HEK293 (cell line): Measurements from ENCODE around the gene TNN.

Experiments
- CTCF ChIA-PET: fragments of 350-600 bp; formaldehyde crosslinking; extraction: SDS; loops from one replicate; lab custom pipeline; 2021; ENCODE audit warnings: antibody characterized with exemption; lab: Yijun Ruan, JAX
- POLR2A ChIA-PET: fragments of 300-600 bp; formaldehyde crosslinking; extraction: SDS; loops from one replicate; lab custom pipeline; 2020; ENCODE audit warnings: antibody characterized with exemption, inconsistent platforms; lab: Yijun Ruan, JAX
- H3K27ac ChIP-seq: fragments of 200-500 bp; sonication (Bioruptor generic); 2 replicates; pipeline ENCODE4 v1.5.1; 2014; ENCODE audit warnings: low read depth, low read length, control low read depth, inconsistent platforms; ENCODE audit errors: extremely low read depth
- H3K36me3 ChIP-seq, 2 experiments: fragments of 200-500 bp in 1 of 2; sonication (Bioruptor generic) in 1 of 2; 1 replicate in 1 of 2; 2 replicates in 1 of 2; pipeline ENCODE4 v1.5.1; 2014 to 2017; ENCODE audit warnings: inconsistent platforms in 2 of 2, low read length in 2 of 2; ENCODE audit not compliant: control insufficient read depth in 2 of 2, insufficient read depth in 1 of 2
- H3K4me1 ChIP-seq: fragments of 200-500 bp; sonication (Bioruptor generic); 2 replicates; pipeline ENCODE4 v1.5.1; 2014; ENCODE audit warnings: mild to moderate bottlenecking, low read length, inconsistent platforms; ENCODE audit not compliant: control insufficient read depth, insufficient read depth
- H3K4me3 ChIP-seq: 2 replicates; pipeline ENCODE4 v1.5.1; 2011; ENCODE audit warnings: low read depth, mild to moderate bottlenecking, control low read depth, low read length, moderate library complexity
- H3K9me3 ChIP-seq: fragments of 200-500 bp; sonication (Bioruptor generic); 2 replicates; pipeline ENCODE4 v1.5.1; 2014; ENCODE audit warnings: low read depth, low read length, inconsistent platforms; ENCODE audit not compliant: control insufficient read depth, insufficient read depth
- EGR2 ChIP-seq: fragments of 450-650 bp; formaldehyde crosslinking; IDR thresholded peaks from 2 replicates; pipeline ENCODE4 v1.5.1; 2016; ENCODE audit warnings: low read depth, missing biosample characterization, missing genetic modification characterization
- GLIS2 ChIP-seq: fragments of 450-650 bp; formaldehyde crosslinking; IDR thresholded peaks from 2 replicates; pipeline ENCODE4 v1.5.1; 2016; ENCODE audit warnings: missing biosample characterization, missing genetic modification characterization
- HOXA7 ChIP-seq: sonication (generic); formaldehyde crosslinking; IDR thresholded peaks from 2 replicates; pipeline ENCODE4 v1.8.1; 2022; ENCODE audit warnings: missing genetic modification reagents, borderline replicate concordance
- HOXC10 ChIP-seq: sonication (generic); formaldehyde crosslinking; IDR thresholded peaks from 2 replicates; pipeline ENCODE4 v1.8.1; 2023; ENCODE audit warnings: mild to moderate bottlenecking, missing genetic modification reagents
- OVOL3 ChIP-seq: fragments of 450-650 bp; formaldehyde crosslinking; IDR thresholded peaks from 2 replicates; pipeline ENCODE4 v1.5.1; 2016; ENCODE audit warnings: missing biosample characterization, missing genetic modification characterization
- PRDM6 ChIP-seq: fragments of 450-650 bp; formaldehyde crosslinking; IDR thresholded peaks from 2 replicates; pipeline ENCODE4 v1.5.1; 2017; ENCODE audit warnings: missing biosample characterization, missing genetic modification characterization
- YY2 ChIP-seq: fragments of 450-650 bp; formaldehyde crosslinking; IDR thresholded peaks from 2 replicates; pipeline ENCODE4 v1.5.1; 2016; ENCODE audit warnings: missing biosample characterization, missing genetic modification characterization
- ZBTB21 ChIP-seq: fragments of 450-650 bp; formaldehyde crosslinking; IDR thresholded peaks from 2 replicates; pipeline ENCODE4 v1.5.1; 2017; ENCODE audit warnings: missing biosample characterization, missing genetic modification characterization
- ZBTB49 ChIP-seq: fragments of 450-650 bp; formaldehyde crosslinking; IDR thresholded peaks from 2 replicates; pipeline ENCODE4 v1.5.1; 2016; ENCODE audit warnings: missing biosample characterization, missing genetic modification characterization, low read depth
- ZBTB7A ChIP-seq: fragments of 450-650 bp; formaldehyde crosslinking; IDR thresholded peaks from 2 replicates; pipeline ENCODE4 v1.5.1; 2016; ENCODE audit warnings: low read depth, missing biosample characterization, missing genetic modification characterization
- ZNF202 ChIP-seq: fragments of 450-650 bp; formaldehyde crosslinking; IDR thresholded peaks from 2 replicates; pipeline ENCODE4 v1.5.1; 2016; ENCODE audit warnings: missing biosample characterization, missing genetic modification characterization, borderline replicate concordance
- ZNF211 ChIP-seq: fragments of 450-650 bp; formaldehyde crosslinking; IDR thresholded peaks from 2 replicates; pipeline ENCODE4 v1.5.1; 2016; ENCODE audit warnings: low read depth, missing biosample characterization, missing genetic modification characterization
- ZNF24 ChIP-seq: fragments of 450-650 bp; formaldehyde crosslinking; IDR thresholded peaks from 2 replicates; pipeline ENCODE4 v1.5.1; 2016; ENCODE audit warnings: missing biosample characterization, missing genetic modification characterization
- ZNF26 ChIP-seq: fragments of 450-650 bp; formaldehyde crosslinking; IDR thresholded peaks from 2 replicates; pipeline ENCODE4 v1.5.1; 2016; ENCODE audit warnings: missing biosample characterization, missing genetic modification characterization
- ZNF398 ChIP-seq: fragments of 450-650 bp; formaldehyde crosslinking; IDR thresholded peaks from 2 replicates; pipeline ENCODE4 v1.5.1; 2017; ENCODE audit warnings: missing biosample characterization, missing genetic modification characterization
- ZNF510 ChIP-seq: fragments of 450-650 bp; formaldehyde crosslinking; IDR thresholded peaks from 2 replicates; pipeline ENCODE4 v1.5.1; 2018; ENCODE audit warnings: mild to moderate bottlenecking, missing genetic modification characterization, missing biosample characterization; ENCODE audit not compliant: insufficient replicate concordance
- ZNF529 ChIP-seq: fragments of 450-650 bp; formaldehyde crosslinking; IDR thresholded peaks from 2 replicates; pipeline ENCODE4 v1.5.1; 2017; ENCODE audit warnings: missing genetic modification characterization, missing biosample characterization; ENCODE audit not compliant: insufficient replicate concordance
- ZNF561 ChIP-seq: fragments of 450-650 bp; IDR thresholded peaks from 2 replicates; pipeline ENCODE4 v1.5.1; 2018; ENCODE audit warnings: missing biosample characterization, missing genetic modification characterization, borderline replicate concordance
- ZNF623 ChIP-seq: fragments of 450-650 bp; formaldehyde crosslinking; IDR thresholded peaks from 2 replicates; pipeline ENCODE4 v1.5.1; 2016; ENCODE audit warnings: missing biosample characterization, missing genetic modification characterization
- ZNF639 ChIP-seq: fragments of 450-650 bp; formaldehyde crosslinking; IDR thresholded peaks from 2 replicates; pipeline ENCODE4 v1.5.1; 2016; ENCODE audit warnings: missing biosample characterization, missing genetic modification characterization
- ZNF701 ChIP-seq: fragments of 450-650 bp; formaldehyde crosslinking; IDR thresholded peaks from 2 replicates; pipeline ENCODE4 v1.5.1; 2016; ENCODE audit warnings: missing biosample characterization, missing genetic modification characterization
- ZNF707 ChIP-seq: fragments of 450-650 bp; formaldehyde crosslinking; IDR thresholded peaks from 2 replicates; pipeline ENCODE4 v1.5.1; 2016; ENCODE audit warnings: missing biosample characterization, missing genetic modification characterization
- ZSCAN16 ChIP-seq: fragments of 450-650 bp; formaldehyde crosslinking; IDR thresholded peaks from 2 replicates; pipeline ENCODE4 v1.5.1; 2016; ENCODE audit warnings: missing biosample characterization, missing genetic modification characterization
- ZSCAN23 ChIP-seq: fragments of 450-650 bp; formaldehyde crosslinking; IDR thresholded peaks from 2 replicates; pipeline ENCODE4 v1.5.1; 2016; ENCODE audit warnings: missing biosample characterization, missing genetic modification characterization
- TF ChIP-seq, protein P1 (sequence below): fragments of 450-650 bp; formaldehyde crosslinking; IDR thresholded peaks from 2 replicates; pipeline ENCODE4 v1.5.1; 2016; ENCODE audit warnings: missing biosample characterization, missing genetic modification characterization

Gene TNN

GRCh38 chr1:175073633-175074032 is 6.0 kb downstream of the TNN start (continued):
- TF ChIP-seq ZBTB49 (no peak), ZNF623 (no peak), ZBTB21 (tag by site-specific recombination) (no peak), OVOL3 (tag by site-specific recombination) (no peak), ZNF510 (tag by site-specific recombination) (no peak), ZNF639 (tag by site-specific recombination) (no peak), GLIS2 (tag by site-specific recombination) (no peak)

DNA sequence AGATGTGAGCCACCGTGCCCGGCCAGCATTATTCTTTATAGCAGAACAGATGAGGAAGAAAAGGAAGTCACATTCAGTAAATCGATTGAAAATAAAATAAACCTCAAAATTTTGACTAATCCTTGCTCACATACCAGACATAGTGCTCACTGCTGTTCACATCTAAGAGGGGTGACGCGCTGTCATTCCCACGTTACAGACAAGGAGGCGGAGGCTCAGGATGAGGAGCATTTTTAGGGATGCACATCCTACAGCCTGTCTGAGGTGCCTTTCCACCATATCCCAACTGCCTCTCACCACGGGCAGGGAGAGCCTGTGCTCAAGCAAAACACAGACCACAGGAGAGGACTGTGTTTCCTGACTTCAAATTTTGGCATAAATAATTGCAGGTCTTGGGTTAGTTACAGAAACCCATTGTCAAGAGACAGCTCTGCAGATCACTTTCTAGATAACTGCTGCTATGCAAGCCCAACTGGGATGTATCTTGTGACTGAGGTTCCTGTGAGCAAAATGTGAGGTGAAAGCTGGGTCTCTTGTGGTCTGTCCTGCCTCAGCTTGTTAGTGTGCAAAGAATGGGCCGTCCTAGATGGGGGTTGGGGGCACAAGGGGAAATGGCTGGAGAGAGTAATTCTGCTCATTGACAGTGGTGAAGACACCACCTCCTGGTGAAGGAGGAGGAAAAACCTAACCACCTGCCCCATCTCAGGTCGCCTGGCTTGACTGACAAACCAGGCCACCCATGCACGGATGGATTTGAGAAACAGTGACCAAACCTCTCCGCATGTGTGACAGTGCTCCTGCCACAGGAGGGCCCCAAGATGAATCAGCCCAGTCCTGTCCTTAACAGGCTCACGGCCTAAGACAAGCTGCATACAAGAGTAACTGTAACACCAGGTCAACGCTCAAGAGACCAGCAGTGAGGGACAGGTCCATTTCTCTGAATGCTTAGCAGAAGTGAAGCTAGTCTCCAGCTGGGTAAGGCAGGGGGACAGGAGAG is 8.2 kb downstream of the TNN start:
- H3K27ac ChIP-seq = no peak overlapping the region
- H3K4me3 ChIP-seq = no peak overlapping the region
- TF ChIP-seq ZNF561 (no peak), EGR2 (no peak), ZSCAN23 (no peak), ZBTB7A (tag by site-specific recombination) (no peak), ZSCAN16 (no peak), YY2 (no peak), ZNF202 (no peak), ZNF26 (tag by site-specific recombination) (no peak), PRDM6 (tag by site-specific recombination) (no peak), ZNF211 (tag by site-specific recombination) (no peak), HOXC10 (CRISPR knock-in tag) (no peak), ZNF24 (tag by site-specific recombination) (no peak), ZNF529 (tag by site-specific recombination) (no peak), ZNF701 (no peak), HOXA7 (CRISPR knock-in tag) (no peak), ZNF398 (tag by site-specific recombination) (no peak), ZNF707 (tag by site-specific recombination) (no peak)
- TF ChIP-seq, protein P1, sequence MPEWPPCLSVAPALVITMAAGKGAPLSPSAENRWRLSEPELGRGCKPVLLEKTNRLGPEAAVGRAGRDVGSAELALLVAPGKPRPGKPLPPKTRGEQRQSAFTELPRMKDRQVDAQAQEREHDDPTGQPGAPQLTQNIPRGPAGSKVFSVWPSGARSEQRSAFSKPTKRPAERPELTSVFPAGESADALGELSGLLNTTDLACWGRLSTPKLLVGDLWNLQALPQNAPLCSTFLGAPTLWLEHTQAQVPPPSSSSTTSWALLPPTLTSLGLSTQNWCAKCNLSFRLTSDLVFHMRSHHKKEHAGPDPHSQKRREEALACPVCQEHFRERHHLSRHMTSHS (tag by site-specific recombination) = no peak
- no peaks in the 10 kb centered on the region for H3K9me3 ChIP-seq
- H3K4me1 ChIP-seq = no peaks in the 10 kb centered on the region
- H3K36me3 ChIP-seq = no peaks in the 10 kb centered on the region
- ChIA-PET CTCF (interaction anchor here (0.5 to 1.4 kb wide), 3 partner anchors 22 to 681 kb away, joined by 3 read pairs; no protein-coding TSS in a partner anchor), POLR2A (no interaction called here)
